ENCODE data around the gene ARMS2.

The ARMS2 gene

GRCh38 chr10:122454071-122454470 lies 382 bp upstream of the ARMS2 start:
- no peak for DNase-seq (ENCODE audit: low spot score)

DNA sequence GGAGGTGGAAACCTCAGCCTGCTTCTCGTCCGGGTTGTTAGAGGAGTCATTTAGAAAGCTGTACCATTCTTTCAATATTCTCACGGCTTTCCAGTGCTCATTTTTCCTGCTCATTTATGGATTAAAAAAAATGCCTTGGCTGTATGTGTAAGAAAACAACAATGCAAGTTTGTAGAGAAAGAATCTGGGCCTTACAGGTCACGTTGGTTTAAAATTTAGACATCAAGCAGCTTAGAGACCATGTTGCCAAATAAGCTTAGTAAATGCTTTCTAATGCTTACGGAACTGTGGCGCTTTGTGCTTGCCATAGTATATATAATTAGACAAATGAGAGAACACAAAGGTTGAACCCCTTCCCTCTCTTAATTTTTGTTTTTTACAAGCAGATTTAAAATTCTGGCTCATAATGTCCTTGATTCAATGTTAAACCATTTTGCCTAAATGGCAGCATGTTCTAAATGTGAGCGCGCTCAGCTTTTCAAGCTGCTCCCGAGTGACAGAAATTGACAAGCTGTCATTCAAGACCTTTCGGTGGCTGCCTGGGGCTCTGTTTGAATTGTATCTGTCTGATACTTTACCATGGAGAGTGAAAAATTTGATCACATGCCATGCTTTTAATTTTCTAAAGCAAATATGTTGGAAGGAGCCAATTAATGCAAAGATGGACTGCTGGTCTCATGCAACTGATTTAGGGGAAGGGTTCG lies 1.1 kb downstream of the ARMS2 start:
- DNase-seq (ENCODE audit: low spot score), result no peak

- no peak for DNase-seq (ENCODE audit: low spot score)
Measured at GRCh38 chr10:122457934-122458333, 3.5 kb downstream of the ARMS2 start.

DNA sequence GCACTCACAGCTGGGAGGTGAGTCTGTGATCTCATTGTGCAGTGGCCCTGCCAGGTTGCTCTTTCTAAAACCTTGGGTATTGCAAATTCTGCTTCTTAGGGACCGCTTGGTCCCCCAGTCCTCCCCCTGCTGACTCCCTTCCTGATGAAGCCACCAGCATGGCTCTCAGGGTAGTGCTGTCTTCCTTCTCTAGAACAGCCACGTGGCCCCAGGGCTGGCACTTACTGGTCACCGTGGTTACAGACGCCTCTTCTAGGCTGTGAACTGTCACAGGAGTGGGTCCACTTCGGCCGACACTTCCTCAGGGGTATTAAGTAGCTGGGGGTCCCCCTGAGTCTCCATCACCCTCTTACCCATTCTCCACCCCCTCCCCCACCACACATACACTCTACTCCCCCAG lies 4.2 kb downstream of the ARMS2 start:
- no peak for DNase-seq (ENCODE audit: low spot score)

GRCh38 chr10:122459561-122460273 lies 5.3 kb downstream of the ARMS2 start:
- DNase-seq (ENCODE audit: low spot score), result no peak

- no peak for DNase-seq (ENCODE audit: low spot score)
Measured at GRCh38 chr10:122460891-122461293, 6.4 kb downstream of the ARMS2 start.

GRCh38 chr10:122461367-122461728 lies 6.9 kb downstream of the ARMS2 start, which contains the start of gene HTRA1:
Gene HTRA1 (plus strand): TSS chr10:122461553. CDS start chr10:122461653, 100 bp downstream.
- peak; percentile 58 for DNase-seq (ENCODE audit: low spot score)

DNA sequence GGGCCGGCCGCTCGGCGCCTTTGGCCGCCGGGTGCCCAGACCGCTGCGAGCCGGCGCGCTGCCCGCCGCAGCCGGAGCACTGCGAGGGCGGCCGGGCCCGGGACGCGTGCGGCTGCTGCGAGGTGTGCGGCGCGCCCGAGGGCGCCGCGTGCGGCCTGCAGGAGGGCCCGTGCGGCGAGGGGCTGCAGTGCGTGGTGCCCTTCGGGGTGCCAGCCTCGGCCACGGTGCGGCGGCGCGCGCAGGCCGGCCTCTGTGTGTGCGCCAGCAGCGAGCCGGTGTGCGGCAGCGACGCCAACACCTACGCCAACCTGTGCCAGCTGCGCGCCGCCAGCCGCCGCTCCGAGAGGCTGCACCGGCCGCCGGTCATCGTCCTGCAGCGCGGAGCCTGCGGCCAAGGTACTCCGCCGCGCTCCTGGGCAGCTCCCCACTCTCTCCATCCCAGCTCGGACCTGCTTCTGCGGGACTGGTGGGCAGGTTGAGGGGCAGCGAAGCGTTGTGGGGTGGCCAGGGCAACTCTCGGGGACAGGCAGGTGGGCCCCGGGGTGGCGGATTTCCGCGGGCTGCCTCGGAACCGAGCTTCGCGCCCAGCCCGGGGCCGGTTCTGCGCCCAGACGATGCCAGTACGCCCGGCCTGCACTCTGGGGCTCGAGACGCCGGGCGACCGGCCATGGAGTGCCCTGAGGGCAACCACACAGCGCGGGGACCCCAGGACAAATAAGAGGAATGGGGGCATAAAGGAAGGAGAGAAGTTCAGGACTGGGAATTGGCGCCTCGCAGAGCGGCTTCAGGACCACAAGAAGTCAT lies 7.5 kb downstream of the ARMS2 start:
- peak; percentile 50 for DNase-seq (ENCODE audit: low spot score)

DNA sequence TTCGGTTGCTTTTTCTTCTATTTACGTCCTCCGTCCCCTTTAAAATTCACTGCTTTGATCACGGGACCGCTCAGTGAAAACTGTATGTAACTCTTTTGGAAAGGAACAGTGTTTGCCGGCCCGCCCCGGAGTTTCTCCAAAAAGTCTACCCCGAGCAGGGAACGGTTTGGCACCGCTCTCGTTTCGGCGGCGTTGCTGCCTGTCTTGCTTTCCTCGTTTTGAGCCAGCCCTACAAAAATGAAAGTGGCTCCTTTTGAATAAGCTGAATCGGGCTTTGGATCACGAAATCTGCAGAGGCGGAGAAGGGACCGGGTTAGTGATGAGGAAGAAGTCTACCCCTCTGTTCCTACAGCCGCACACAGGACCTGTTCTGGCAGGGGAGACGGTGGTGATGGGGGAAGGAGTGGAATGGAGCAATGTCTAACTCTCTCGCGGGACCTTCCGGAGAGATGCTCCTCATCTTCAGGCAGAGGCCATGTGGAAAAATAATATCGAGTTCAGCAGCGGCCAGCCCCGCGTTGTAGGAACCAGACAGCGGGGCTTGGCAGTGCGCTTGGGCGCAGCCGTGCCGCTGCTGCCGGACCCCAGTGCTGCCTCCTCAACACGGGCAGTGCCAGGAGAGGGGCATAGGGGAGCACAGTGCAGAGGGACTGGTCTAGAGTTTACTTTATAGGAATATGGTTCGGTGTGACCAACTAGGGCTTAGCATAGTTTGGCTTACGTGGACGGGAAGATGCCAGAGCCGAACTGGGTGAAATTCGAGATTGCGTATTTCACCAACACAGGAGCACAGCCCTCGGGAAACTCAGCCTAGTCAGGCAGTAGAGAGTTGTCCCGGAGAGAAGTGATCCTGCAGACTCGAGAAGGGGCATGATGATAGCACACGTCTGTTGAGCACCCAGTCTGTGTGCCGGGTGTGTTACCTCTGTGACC lies 8.3 kb downstream of the ARMS2 start:
- DNase-seq (ENCODE audit: low spot score), result peak; percentile 20

DNA sequence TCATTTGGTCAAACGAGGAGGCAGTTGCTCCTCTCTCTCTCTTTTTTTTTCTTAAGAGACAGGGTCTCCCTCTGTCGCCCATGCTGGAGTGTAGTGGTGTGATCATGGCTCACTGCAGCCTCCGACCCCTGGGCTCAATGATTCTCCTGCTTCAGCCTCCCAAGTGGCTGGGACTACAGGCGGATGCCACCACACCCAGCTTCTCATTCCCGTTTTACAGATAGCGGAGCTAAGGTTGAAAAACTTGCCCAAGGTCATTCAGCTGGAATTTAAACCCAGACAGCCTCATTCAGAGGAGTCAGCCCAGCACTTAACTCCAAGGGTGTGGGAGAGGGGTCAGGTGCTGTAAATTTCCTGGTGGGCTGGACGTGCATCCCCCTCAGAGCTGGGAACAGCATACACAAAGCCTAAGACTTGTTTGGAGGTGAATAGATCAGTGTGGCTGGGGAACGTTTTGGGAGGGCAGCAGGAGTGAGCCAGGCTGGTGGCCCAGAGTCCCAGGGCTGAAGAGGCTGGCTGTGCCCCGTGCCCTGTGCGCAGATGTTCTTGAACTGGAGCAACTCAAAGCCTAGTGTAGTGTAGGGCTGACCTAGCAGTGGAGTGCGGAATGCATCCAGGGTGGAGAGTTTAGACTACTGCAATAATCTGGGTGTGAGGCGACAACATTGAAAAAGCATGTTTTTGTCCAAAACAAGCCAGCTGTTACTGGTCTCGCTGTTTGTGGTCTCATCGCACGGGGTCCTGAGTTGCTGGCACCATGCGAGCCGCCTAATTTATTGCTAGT lies 9.2 kb downstream of the ARMS2 start:
- DNase-seq (ENCODE audit: low spot score), result no peak

DNA sequence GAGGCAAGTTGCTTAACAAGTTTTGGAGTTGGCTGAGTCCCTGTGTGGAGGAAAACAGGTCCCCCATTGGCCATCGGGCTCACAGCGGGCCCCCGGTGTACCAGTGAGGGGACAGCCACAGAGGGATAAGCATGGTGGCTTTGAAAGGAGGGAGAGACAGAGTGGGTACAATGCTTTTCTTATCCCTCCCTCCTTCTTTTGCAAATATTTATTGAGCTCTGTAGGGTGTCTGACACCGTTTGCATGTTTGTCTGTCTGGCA lies 9.7 kb downstream of the ARMS2 start:
- no peak for DNase-seq (ENCODE audit: low spot score)

DNA sequence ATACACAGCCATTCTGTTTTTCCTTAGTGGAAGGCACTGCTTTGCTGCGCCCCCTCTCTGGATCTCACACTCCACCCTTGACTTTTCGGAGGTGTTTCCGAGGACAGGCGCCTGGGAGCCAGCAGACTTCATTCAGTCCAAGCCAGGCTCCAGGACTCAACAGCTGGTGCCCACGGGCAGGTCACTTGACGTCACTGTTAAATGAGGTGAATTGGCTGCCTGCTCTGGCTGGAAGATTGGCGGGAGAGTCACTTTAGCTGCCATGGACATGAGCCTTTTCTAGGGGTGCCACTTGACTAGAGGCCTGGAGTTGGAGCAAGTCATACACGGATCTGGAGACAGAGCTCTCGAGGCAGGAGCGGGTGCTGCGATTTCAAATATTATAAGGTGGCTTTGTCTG lies 10.1 kb downstream of the ARMS2 start:
- no peak for DNase-seq (ENCODE audit: low spot score)

DNA sequence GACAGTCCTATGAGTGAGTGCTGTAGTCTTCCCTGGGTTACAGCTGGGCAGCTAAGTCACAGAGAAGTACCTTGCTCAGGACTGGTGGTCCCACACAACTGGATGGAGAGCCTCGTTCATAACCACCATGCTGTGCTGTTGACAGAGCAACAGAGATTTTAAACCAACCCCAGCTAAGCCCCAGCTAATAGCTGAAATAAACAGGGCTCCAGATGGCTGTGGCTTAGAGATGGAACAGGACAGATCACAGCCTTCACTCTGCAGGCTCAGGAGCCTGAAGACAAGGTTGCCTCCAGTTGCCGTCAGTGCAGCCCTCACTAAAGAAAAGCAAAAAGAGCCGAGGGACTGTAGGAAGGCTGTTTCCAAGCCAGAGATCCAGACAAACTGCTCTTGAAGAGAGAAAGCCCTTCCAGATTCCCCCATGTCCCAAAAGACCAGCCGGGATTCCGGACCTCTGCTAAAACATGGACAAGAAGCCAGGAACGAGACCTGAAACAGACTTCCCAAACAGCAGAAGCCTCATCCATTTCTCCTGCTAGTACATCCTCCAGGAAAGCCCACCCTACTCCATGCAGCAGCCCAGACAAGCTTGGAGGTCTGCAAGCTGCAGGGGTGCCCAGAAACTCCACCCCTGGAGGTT lies 11.1 kb downstream of the ARMS2 start:
- DNase-seq (ENCODE audit: low spot score), result no peak

- no peak for DNase-seq (ENCODE audit: low spot score)
Measured at GRCh38 chr10:122466951-122467381, 12.5 kb downstream of the ARMS2 start.

DNA sequence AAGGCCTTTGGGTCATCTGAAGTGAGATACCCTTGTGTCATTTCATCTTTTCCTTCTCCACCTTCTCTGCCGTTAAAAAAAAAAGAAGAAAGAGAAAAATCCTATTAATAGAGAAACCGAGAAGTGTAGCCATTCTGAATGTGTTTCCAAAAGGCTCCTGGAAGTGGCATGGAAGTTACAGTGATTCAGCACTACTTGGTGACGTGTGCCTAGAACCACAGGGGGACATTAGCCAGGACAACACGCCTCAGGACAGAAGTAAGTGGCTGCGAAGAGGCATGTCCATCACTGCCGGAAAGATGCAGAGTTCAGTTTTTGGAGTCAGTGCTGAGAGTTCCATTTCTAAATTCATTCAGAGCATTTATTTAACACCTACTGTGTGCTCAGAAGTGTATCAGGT lies 13.2 kb downstream of the ARMS2 start:
- no peak for DNase-seq (ENCODE audit: low spot score)

- DNase-seq (ENCODE audit: low spot score), result no peak
Measured at GRCh38 chr10:122468307-122468925, 14.0 kb downstream of the ARMS2 start.

DNA sequence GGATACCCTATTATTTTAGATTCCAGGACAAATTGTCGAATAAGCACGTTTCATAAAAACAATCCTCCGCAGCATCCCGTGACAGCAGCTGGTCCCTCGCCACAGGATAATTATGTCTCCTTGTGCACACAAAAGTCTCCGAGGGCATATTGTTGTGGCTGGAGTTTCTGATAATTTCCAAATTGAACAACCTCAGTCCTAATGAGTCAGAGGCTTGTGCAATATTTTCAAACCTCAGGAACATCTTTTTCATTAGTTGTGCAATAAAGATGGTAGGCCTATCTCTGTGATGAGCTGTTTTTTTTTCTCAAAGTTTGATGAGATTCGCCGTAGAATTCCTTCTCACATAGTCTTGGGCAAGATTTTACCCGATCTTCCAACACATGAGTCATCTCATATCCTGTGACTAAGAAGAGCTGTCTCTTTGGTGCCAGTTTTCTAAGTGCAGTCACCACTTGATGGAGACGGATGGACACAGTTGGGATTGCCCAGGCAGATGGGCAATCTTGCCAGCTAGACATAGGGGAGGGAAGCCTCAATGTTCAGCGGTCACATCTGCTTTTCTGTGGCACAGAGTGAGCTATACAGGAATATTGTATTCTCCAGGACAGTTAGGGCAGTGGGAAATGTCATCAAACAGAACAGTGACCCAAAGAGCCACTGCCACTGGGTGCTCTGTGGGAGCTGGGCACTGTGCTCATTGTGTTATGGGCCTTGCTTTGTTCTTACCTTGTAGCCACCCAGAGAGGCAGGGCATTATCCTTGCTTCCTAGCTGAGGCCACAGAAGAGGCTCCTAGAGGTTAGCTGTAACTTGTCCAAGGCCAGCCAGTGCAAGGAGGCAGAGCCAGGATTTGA lies 14.7 kb downstream of the ARMS2 start:
- DNase-seq (ENCODE audit: low spot score), result peak; percentile 88

DNA sequence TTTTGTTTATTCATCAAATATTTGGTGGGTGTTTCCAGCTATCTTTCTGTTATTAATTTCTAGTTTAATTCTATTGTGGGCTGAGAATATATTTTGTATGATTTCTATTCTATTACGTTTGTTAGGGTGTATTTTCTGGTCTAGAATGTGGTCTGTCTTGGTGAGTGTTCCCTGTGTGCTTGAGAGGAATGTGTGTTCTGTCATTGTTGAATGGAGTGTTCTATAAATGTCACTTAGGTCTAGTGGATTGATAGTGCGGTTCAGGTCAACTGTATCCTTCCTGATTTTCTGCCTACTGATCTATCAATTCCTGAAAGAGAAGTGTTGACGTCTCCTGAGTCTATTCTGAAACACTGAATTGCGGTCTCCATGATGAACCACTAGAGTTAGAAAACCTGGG lies 15.4 kb downstream of the ARMS2 start:
- no peak for DNase-seq (ENCODE audit: low spot score)

GRCh38 chr10:122471531-122472177 lies 17.2 kb downstream of the ARMS2 start:
- DNase-seq (ENCODE audit: low spot score), result peak; percentile 14

Data from kidney tubule cell (primary cell).